Upper lobe of left lung (tissue), 6 donors: ENCODE results near the gene EPX. TPM values are rescaled to one million over a fixed set of nuclear protein-coding genes. Genes with fewer than 3 reads are reported as not detected.

Experiments
- ATAC-seq, 2 donors: fragments of 200-7000 bp; cut with Tn5 transposase; one replicate each; pipeline ENCODE4 v1.9.1; 2022; ENCODE audit warnings: mild to moderate bottlenecking in 2 of 2, moderate library complexity in 2 of 2; ENCODE audit not compliant: low FRiP score in 2 of 2
- DNase-seq, 2 donors: peaks; one replicate each; pipeline ENCODE4 v3.0.0-alpha.2; 2019 to 2020
- H3K27ac ChIP-seq, 4 donors: fragments of 200-600 bp; sonication (generic); one replicate each; pipeline ENCODE4 v1.5.1; 2016 to 2019
- H3K27me3 ChIP-seq, 4 donors: fragments of 200-600 bp; sonication (generic); one replicate each; pipeline ENCODE4 v1.5.1; 2017 to 2019
- H3K36me3 ChIP-seq, 4 donors: fragments of 200-600 bp; sonication (generic); one replicate each; pipeline ENCODE4 v1.5.1; 2016 to 2019
- H3K4me1 ChIP-seq, 4 donors: fragments of 200-600 bp; sonication (generic); one replicate each; pipeline ENCODE4 v1.5.1; 2018 to 2019
- H3K4me3 ChIP-seq, 4 donors: fragments of 200-600 bp; sonication (generic); one replicate each; pipeline ENCODE4 v1.5.1; 2017 to 2019; ENCODE audit warnings: mild to moderate bottlenecking in 2 of 4, moderate library complexity in 1 of 4
- H3K9me3 ChIP-seq, 4 donors: fragments of 200-600 bp; sonication (generic); one replicate each; pipeline ENCODE4 v1.5.1; 2018 to 2019
- EP300 ChIP-seq, 4 donors: sonication (generic); formaldehyde crosslinking; IDR thresholded peaks; one replicate each; pipeline ENCODE4 v1.5.1; 2017; ENCODE audit warnings: antibody characterized with exemption in 4 of 4, control low read depth in 2 of 4
- POLR2A ChIP-seq, 4 donors: fragments of 450-650 bp; IDR thresholded peaks; one replicate each; pipeline ENCODE4 v1.5.1; 2016 to 2017; ENCODE audit warnings: antibody characterized with exemption in 4 of 4, mild to moderate bottlenecking in 2 of 4
- POLR2AphosphoS5 ChIP-seq, 2 donors: sonication (generic); formaldehyde crosslinking; IDR thresholded peaks; one replicate each; pipeline ENCODE4 v1.5.1; 2017; ENCODE audit warnings: antibody characterized with exemption in 2 of 2
- WGBS, 2 donors: methylation state at CpG; one replicate each; pipeline ENCODE4 v1.1.5; 2017 to 2018; 5-methylcytosine and 5-hydroxymethylcytosine counted together
- total RNA-seq, 6 donors: library from RNA; depleted of rRNA in 4 of 6; stranded (reverse); fragments of >200 nt in 4 of 6; gene quantifications; one replicate each; pipeline versions ENCODE4 v1.1.0 to v1.2.1, GENCODE V29; 2016 to 2021
- TF ChIP-seq, protein P1 (sequence below), 6 experiments: fragments of 450-650 bp in 4 of 6; fragments of 200-600 bp in 2 of 6; sonication (generic) in 2 of 6; IDR thresholded peaks; one replicate each; pipeline ENCODE4 v1.5.1; 2016 to 2019; ENCODE audit warnings: antibody characterized with exemption in 6 of 6
- donor health status: DM: no; HTN: no; CAD: no; lungs with moderate emphysema.
- donor health status: DM: no; HTN: yes; CAD: no; lungs with severe emphysema.

EPX gene
- total RNA-seq, 6 donors from 2014 or later: 0.10 TPM; not detected in 5

DNA sequence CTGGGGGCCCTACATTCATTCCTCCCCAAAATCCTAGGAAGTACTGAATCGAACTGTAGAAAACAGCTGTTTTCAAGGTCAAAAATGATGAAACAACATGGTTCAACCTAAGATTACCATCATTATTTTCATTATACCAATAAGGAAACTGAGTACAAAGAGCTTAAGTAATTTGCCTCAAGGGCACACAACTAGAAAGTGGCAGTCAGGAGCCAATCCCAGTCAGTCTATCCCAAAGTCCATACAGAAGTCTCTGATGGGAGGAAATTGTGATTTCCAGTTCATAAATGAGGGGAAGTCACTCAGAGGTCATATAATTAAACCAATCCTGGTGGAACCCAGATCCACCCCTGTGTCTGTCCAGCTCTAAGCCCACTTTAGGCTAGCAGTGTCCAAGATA, 54.3 kb downstream of the EPX start:
- peaks cover 0 to 4% (median 1%) of the 10 kb centered on the region in 4 donors for H3K27me3 ChIP-seq
- ATAC-seq: no peak

DNA sequence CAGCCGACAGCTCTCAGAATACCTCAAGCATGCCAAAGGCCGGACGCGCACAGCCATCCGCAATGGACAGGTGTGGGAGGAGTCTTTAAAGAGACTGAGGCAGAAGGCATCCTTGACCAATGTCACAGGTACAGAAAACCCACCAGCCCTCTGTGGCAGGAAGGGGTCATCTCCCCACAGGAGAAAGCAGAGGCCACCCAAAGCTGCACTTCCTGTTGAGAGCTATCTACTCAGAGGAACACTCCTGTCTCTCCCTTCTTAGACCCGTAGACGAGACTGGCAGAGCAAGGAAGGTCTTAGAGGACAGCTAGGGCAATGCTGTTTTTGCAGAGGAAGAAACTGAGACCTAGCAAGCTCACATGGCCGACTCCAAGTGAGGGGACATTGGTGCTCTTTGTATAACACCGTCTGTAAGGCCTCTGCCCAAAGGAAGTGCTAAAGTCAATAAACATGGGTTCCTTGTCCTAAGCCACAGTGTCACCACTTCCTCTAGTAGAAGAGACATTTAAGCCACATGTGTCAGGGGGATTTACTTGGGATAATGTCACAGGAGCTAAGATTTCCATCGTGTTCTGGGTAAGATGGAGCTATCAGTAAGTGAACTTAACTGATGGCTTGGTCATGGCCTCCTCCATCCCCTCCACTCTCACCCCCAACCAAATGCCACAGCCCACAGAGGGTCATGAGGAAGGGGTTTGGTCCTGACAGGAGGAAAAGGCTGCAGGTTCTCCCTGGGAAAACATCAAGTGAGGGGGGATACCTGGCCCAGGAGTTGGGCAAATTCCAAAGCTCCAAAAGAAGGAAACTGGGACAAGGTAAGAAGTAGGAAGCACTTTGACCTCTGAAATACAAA, 55.2 kb downstream of the EPX start:
- TF ChIP-seq EP300 (IDR thresholded peaks at IDR 0.05) (no peak), POLR2AphosphoS5 (IDR thresholded peaks at IDR 0.05) (no peak)
- TF ChIP-seq, protein P1, sequence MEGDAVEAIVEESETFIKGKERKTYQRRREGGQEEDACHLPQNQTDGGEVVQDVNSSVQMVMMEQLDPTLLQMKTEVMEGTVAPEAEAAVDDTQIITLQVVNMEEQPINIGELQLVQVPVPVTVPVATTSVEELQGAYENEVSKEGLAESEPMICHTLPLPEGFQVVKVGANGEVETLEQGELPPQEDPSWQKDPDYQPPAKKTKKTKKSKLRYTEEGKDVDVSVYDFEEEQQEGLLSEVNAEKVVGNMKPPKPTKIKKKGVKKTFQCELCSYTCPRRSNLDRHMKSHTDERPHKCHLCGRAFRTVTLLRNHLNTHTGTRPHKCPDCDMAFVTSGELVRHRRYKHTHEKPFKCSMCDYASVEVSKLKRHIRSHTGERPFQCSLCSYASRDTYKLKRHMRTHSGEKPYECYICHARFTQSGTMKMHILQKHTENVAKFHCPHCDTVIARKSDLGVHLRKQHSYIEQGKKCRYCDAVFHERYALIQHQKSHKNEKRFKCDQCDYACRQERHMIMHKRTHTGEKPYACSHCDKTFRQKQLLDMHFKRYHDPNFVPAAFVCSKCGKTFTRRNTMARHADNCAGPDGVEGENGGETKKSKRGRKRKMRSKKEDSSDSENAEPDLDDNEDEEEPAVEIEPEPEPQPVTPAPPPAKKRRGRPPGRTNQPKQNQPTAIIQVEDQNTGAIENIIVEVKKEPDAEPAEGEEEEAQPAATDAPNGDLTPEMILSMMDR (IDR thresholded peaks at IDR 0.05): no peak
- H3K27ac ChIP-seq: no peak overlapping the region
- ATAC-seq (no peak), DNase-seq (no peak)
- H3K4me3 ChIP-seq: no peak overlapping the region
- no peaks in the 10 kb centered on the region for H3K36me3 ChIP-seq
- H3K27me3 ChIP-seq: peaks cover 0 to 4% (median 1%) of the 10 kb centered on the region in 4 donors
- WGBS, 2 donors: 68 to 72% methylated on average over 6 to 10 of the region's 10 CpGs
- no peaks in the 10 kb centered on the region for H3K9me3 ChIP-seq
- H3K4me1 ChIP-seq: peaks cover 10 to 13% (median 11%) of the 10 kb centered on the region in 4 donors

More for the DNA sequence above, 54.3 kb downstream of the EPX start:
- Histone ChIP-seq H3K36me3 (no peaks in the 10 kb centered on the region), H3K9me3 (no peaks in the 10 kb centered on the region), H3K4me1 (peaks cover 10 to 13% (median 11%) of the 10 kb centered on the region in 4 donors), H3K27ac (no peak overlapping the region), H3K4me3 (no peak overlapping the region)
- 71 to 94% methylated on average over 1 of the region's 1 CpG for WGBS, 2 donors
- TF ChIP-seq POLR2AphosphoS5 (IDR thresholded peaks at IDR 0.05) (no peak), POLR2A (IDR thresholded peaks at IDR 0.05) (no peak), EP300 (IDR thresholded peaks at IDR 0.05) (no peak)
- TF ChIP-seq, protein P1 (IDR thresholded peaks at IDR 0.05): no peak
- DNase-seq: no peak

DNA sequence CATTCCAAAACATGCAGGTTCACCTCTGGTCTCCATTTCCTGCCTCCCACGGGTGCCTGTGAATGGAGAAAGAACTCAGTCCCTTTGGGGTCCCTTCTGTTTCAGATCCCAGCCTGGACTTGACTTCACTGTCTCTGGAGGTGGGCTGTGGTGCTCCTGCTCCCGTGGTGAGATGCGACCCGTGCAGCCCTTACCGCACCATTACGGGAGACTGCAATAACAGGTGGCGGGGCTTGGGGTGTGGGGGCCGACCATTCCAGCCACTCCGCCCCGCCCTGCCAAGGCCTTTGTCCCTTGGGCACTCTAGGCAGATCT, 56.4 kb downstream of the EPX start:
- peaks cover 10 to 13% (median 11%) of the 10 kb centered on the region in 4 donors for H3K4me1 ChIP-seq
- no peak for TF ChIP-seq POLR2A (IDR thresholded peaks at IDR 0.05)
- TF ChIP-seq POLR2AphosphoS5 (IDR thresholded peaks at IDR 0.05): no peak
- TF ChIP-seq, protein P1 (IDR thresholded peaks at IDR 0.05): no peak
- TF ChIP-seq EP300 (IDR thresholded peaks at IDR 0.05): no peak
- 23% methylated on average over 8 to 10 of the region's 10 CpGs for WGBS, 2 donors
- no peak for DNase-seq
- H3K9me3 ChIP-seq: no peaks in the 10 kb centered on the region
- peaks cover 0 to 4% (median 1%) of the 10 kb centered on the region in 4 donors for H3K27me3 ChIP-seq
- H3K27ac ChIP-seq: no peak overlapping the region
- no peaks in the 10 kb centered on the region for H3K36me3 ChIP-seq
- ATAC-seq: peak in 1 of 2 donors; percentile 9
- peak overlapping the region in 3 of 4 donors; percentile 35 to 54 (median 53) for H3K4me3 ChIP-seq

GRCh38 chr17:58249270-58250133, 57.0 kb downstream of the EPX start:
- DNase-seq (peak; percentile 62 to 92), ATAC-seq (peak; percentile 86 to 95)
- peak overlapping the region; percentile 35 to 54 (median 50) for H3K4me3 ChIP-seq
- peaks cover 10 to 13% (median 11%) of the 10 kb centered on the region in 4 donors for H3K4me1 ChIP-seq
- no peak overlapping the region for H3K27ac ChIP-seq
- H3K9me3 ChIP-seq: no peaks in the 10 kb centered on the region
- TF ChIP-seq, protein P1 (IDR thresholded peaks at IDR 0.05): peak; percentile 90 to 98 (median 94)
- TF ChIP-seq POLR2AphosphoS5 (IDR thresholded peaks at IDR 0.05): no peak
- no peak for TF ChIP-seq POLR2A (IDR thresholded peaks at IDR 0.05)
- TF ChIP-seq EP300 (IDR thresholded peaks at IDR 0.05): no peak
- H3K27me3 ChIP-seq: peaks cover 0 to 4% (median 1%) of the 10 kb centered on the region in 4 donors
- WGBS, 2 donors: 11% methylated on average over 18 to 40 of the region's 57 CpGs
- H3K36me3 ChIP-seq: no peaks in the 10 kb centered on the region
